EH (cell line): ENCODE results near the gene NHSL2.

ENCODE experiments used
- DNase-seq: peaks from one replicate; pipeline ENCODE4 v3.0.0-alpha.2; 2015; ENCODE audit warnings: low read depth

Gene NHSL2

GRCh38 chrX:72071213-72071612 is 160.6 kb downstream of the NHSL2 start:
- DNase-seq: no peak

GRCh38 chrX:72073633-72074032 is 163.0 kb downstream of the NHSL2 start:
- no peak for DNase-seq

GRCh38 chrX:72078411-72078810 is 167.8 kb downstream of the NHSL2 start:
- DNase-seq: no peak

GRCh38 chrX:72079607-72080006 is 169.0 kb downstream of the NHSL2 start:
- DNase-seq: no peak

- DNase-seq: no peak
Observed at GRCh38 chrX:72080150-72080549, 169.5 kb downstream of the NHSL2 start.

GRCh38 chrX:72080800-72081199 is 170.2 kb downstream of the NHSL2 start:
- DNase-seq: no peak

GRCh38 chrX:72081605-72082320 is 171.1 kb downstream of the NHSL2 start:
- no peak for DNase-seq

GRCh38 chrX:72083291-72083690 is 172.6 kb downstream of the NHSL2 start:
- DNase-seq: no peak

GRCh38 chrX:72084114-72084513 is 173.5 kb downstream of the NHSL2 start:
- no peak for DNase-seq

- DNase-seq: no peak
Observed at GRCh38 chrX:72086995-72087394, 176.3 kb downstream of the NHSL2 start.

- DNase-seq: no peak
Observed at GRCh38 chrX:72088761-72089160, 178.1 kb downstream of the NHSL2 start.

- DNase-seq: no peak
Observed at GRCh38 chrX:72089254-72089653, 178.6 kb downstream of the NHSL2 start.

GRCh38 chrX:72094894-72095293 is 184.2 kb downstream of the NHSL2 start:
- DNase-seq: peak; percentile 7

- DNase-seq: no peak
Observed at GRCh38 chrX:72095370-72095769, 184.7 kb downstream of the NHSL2 start.

- DNase-seq: no peak
Observed at GRCh38 chrX:72097098-72097497, 186.5 kb downstream of the NHSL2 start.

- no peak for DNase-seq
Observed at GRCh38 chrX:72100051-72100755, 189.6 kb downstream of the NHSL2 start.

GRCh38 chrX:72100824-72101351 is 190.2 kb downstream of the NHSL2 start:
- no peak for DNase-seq

GRCh38 chrX:72101597-72102037 is 191.0 kb downstream of the NHSL2 start:
- DNase-seq: no peak

- no peak for DNase-seq
Observed at GRCh38 chrX:72102126-72102525, 191.5 kb downstream of the NHSL2 start.

GRCh38 chrX:72102760-72103159 is 192.1 kb downstream of the NHSL2 start:
- DNase-seq: no peak

- DNase-seq: no peak
Observed at GRCh38 chrX:72105436-72105835, 194.8 kb downstream of the NHSL2 start.

GRCh38 chrX:72107320-72107719 is 196.7 kb downstream of the NHSL2 start:
- DNase-seq: peak; percentile 76

GRCh38 chrX:72107841-72108595 is 197.4 kb downstream of the NHSL2 start:
- no peak for DNase-seq
